GM21717 (cell line): ENCODE measurements around the gene CPEB3.
"Not testable (repeated sequence)": the region's sequence is repeated elsewhere in the genome, so short reads cannot be mapped to it uniquely, and the experiment has no call there.

ENCODE experiments used
- ATAC-seq: cut with Tn5 transposase; IDR thresholded peaks from one replicate; pipeline ENCODE4 v1.9.1; 2021; ENCODE audit warnings: mild to moderate bottlenecking, moderate library complexity; ENCODE audit not compliant: unreplicated experiment

The CPEB3 gene

GRCh38 chr10:92146781-92147180 is 144.1 kb downstream of the CPEB3 start:
- no peak for ATAC-seq

GRCh38 chr10:92146107-92146506 is 144.8 kb downstream of the CPEB3 start:
- ATAC-seq: no peak

- ATAC-seq: peak; percentile 67
Measured at GRCh38 chr10:92142949-92143348, 147.9 kb downstream of the CPEB3 start.

- ATAC-seq: no peak
Measured at GRCh38 chr10:92142512-92142911, 148.4 kb downstream of the CPEB3 start.

GRCh38 chr10:92141147-92141546 is 149.7 kb downstream of the CPEB3 start:
- ATAC-seq: not testable (repeated sequence)

- ATAC-seq: not testable (repeated sequence)
Measured at GRCh38 chr10:92134049-92134448, 156.8 kb downstream of the CPEB3 start.

- ATAC-seq: no peak
Measured at GRCh38 chr10:92131275-92131820, 159.5 kb downstream of the CPEB3 start.

GRCh38 chr10:92130622-92131274 is 160.1 kb downstream of the CPEB3 start:
- ATAC-seq: no peak

- no peak for ATAC-seq
Measured at GRCh38 chr10:92126100-92126650, 164.7 kb downstream of the CPEB3 start.

- no peak for ATAC-seq
Measured at GRCh38 chr10:92125144-92125543, 165.7 kb downstream of the CPEB3 start.

- no peak for ATAC-seq
Measured at GRCh38 chr10:92124616-92125143, 166.2 kb downstream of the CPEB3 start.

GRCh38 chr10:92124020-92124419 is 166.9 kb downstream of the CPEB3 start:
- ATAC-seq: no peak

- ATAC-seq: no peak
Measured at GRCh38 chr10:92122941-92123450, 167.9 kb downstream of the CPEB3 start.

GRCh38 chr10:92121686-92122492 is 169.0 kb downstream of the CPEB3 start:
- ATAC-seq: no peak

- ATAC-seq: no peak
Measured at GRCh38 chr10:92119340-92119739, 171.5 kb downstream of the CPEB3 start.

- not testable (repeated sequence) for ATAC-seq
Measured at GRCh38 chr10:92114917-92115316, 176.0 kb downstream of the CPEB3 start.

- ATAC-seq: no peak
Measured at GRCh38 chr10:92113911-92114600, 176.8 kb downstream of the CPEB3 start.

- no peak for ATAC-seq
Measured at GRCh38 chr10:92112462-92112861, 178.4 kb downstream of the CPEB3 start.

GRCh38 chr10:92111336-92111939 is 179.4 kb downstream of the CPEB3 start:
- ATAC-seq: no peak
